GM19397 (cell line): ENCODE data around the gene CARS2.
"Not testable (repeated sequence)": the region's sequence is repeated elsewhere in the genome, so short reads cannot be mapped to it uniquely, and the experiment has no call there.

ENCODE experiments used
- ATAC-seq: cut with Tn5 transposase; IDR thresholded peaks from one replicate; pipeline ENCODE4 v1.9.1; 2021; ENCODE audit warnings: mild to moderate bottlenecking, moderate library complexity; ENCODE audit not compliant: unreplicated experiment

The CARS2 gene

DNA sequence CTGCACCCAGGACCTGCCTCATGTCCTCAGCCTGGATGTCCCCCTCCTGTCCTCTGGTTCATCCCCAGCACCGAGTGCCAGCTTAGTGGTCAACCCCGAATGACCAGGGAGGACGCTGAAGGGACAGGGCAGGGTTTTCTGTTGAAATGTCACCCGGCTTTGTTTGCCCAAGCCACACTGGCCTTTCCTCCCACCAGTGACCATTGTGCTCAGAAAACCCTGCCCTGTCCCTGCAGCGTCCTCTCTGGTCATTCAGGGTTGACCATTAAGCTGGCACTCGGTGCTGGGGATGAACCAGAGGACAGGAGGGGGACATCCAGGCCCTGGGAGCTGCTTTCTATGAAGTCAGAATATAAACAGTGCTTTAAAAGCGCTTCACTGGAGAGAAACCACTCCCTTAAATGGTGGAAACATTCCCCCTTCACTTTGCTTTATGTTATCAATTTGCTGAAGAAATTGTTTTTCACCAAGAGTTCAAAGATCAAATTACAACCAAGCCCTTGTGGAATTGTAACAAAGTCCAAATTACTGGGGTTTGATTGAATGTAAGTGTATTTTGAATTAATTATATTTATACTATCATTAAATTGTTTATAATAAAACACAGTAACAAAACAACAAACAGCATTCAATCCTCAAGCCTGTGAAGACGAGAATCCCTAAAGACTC lies 21.4 kb downstream of the CARS2 start:
- ATAC-seq: no peak

DNA sequence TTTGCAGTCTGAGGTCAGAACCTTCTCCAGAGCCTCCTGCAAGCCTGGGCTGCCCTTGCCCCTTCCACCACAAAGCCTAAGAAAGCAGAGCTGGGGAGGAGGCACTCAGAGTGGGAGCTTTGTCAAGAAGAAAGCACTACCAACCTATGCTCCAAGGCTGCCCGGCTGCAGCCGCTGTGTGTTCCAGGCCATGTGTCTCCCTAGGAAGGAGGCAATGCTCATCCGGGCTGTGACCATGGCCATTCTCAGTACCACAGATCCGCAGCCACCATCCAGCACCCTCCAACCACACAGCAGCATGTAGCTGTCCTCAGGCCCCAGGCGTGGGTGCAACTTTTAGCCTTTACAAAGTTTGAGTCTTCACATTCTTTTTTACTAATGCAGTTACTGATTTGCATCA lies 22.0 kb downstream of the CARS2 start:
- ATAC-seq: no peak

DNA sequence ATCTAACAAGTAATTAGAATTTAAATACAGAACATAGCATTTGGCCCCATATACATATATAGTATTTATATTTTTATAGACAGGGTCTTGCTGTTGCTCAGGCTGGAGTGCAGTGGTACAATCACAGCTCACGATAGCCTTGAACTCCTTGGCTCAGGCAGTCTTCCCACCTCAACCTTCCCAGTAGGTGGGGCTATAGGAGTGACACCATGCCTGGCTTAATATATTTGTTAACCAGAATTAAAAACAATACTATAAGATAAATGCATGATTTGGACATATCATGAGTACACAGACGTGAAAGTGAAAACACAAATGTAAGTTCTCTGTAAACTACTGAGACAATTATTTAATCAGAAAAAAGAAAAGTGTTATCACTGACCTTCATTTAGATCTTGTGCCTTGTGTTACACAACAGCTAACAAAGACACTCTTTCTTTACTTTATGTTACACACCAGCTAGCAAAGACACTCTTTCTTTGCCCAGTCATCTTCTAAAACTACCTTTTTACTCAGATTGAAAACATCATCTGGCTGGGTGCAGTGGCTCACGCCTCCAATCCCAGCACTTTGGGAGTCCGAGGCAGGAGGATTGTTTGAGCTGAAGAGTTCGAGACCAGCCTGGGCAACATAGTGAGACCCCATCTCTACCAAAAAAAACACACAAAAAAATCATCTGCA lies 22.6 kb downstream of the CARS2 start:
- ATAC-seq: no peak

DNA sequence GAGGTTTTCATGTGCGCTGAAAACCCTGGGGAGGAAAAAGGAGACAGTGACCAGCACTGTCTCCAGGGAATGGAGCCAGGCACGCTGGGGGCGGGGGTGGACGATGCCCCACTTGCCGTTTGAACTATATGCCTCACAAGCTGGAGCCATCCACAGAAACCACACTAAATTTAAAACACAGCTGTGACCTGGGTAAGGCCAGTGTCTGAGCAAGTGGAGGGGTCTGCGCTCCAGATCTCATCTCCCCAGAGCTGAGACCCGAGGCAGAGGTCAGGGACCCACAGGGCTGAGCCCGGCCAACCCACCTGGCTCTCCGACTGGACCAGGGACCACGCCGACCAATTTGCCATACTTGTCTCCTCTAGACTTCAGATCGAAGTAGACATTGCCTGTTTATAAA lies 23.2 kb downstream of the CARS2 start:
- no peak for ATAC-seq

DNA sequence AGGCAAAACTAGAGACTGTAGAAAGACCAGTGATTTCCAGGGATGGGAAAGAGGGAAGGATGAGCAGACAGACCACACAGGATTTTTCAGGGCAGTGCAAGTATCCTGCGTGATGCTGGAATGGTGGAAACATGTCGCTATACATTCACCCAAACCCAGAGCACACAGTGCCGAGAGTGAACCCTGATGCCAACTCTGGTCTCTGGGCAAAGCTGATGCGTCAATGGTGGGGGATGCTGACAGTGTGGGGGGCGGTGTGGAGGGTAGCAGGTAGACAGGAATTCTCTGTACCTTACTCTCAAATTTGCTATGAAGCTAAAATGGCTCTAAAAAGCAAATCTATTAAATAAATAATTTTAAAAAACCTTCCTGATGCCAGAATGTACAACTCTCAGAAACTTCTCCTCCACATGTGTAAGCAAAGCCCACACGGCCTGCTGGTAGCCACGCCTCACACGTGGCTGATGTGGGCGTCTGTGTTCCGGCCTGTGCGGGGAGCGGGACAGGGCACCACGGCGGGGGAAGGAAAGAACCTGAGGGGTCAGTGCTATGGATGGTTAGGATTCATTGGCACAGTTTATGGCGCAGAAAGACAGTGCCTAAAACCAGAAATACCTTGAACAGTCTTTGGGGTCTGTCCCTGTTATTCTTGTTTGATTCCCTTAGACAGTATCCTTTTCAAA lies 23.9 kb downstream of the CARS2 start:
- ATAC-seq: no peak

DNA sequence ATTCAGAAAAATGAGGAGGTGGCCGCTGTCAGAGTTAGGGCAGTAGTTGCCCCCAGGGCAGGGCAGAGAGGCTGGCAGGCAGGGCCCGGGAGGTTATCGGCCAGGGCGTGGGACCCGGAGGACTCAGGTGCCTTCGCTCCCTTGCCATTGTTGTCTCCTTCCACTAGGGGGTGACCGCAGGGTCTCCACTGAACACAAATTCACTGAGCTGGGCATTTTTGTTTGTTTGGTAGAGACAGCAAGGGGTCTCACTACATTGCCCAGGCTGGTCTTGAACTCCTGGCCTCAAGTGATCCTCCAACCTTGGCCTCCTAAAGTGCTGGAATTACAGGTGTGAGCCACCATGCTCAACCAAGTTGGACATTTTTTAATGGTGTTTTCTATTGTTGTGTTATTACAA lies 25.1 kb downstream of the CARS2 start:
- ATAC-seq: no peak

DNA sequence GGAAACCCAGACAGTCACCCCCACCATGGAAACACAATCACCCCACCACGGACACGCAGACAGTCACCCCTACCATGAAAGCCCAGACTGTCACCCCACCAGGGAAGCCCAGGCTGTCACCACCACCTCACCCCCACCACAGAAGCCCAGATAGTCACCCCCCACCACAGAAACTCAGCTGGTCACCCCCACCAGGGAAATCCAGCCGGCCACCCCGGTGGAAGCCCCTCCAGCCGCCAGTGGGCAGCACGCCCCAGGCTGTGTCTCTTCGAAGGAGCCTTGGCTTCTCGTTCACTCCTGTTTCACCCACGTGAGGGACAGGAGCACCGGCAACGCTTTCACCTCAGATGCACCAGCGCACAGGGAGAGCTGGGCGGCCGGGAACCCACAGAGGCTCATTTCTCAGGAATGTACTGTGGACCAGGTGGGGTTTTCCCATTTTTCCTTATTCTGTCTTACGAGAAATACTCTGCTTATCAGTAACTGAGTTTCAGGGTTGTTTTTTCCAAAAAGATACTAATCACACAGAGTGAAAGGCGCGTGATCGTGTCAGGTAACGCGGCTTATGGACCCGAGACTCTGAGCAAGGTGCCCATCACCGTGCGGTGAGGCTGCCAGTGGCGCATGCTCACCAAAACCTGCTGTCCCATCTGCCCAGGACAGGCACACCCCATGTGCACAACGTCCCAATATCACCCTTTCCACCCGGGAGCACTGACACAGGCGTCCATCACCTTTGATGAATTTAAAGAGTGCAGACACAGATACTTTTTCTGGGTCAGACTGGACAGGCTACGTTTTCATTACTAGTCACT lies 28.0 kb downstream of the CARS2 start:
- no peak for ATAC-seq

DNA sequence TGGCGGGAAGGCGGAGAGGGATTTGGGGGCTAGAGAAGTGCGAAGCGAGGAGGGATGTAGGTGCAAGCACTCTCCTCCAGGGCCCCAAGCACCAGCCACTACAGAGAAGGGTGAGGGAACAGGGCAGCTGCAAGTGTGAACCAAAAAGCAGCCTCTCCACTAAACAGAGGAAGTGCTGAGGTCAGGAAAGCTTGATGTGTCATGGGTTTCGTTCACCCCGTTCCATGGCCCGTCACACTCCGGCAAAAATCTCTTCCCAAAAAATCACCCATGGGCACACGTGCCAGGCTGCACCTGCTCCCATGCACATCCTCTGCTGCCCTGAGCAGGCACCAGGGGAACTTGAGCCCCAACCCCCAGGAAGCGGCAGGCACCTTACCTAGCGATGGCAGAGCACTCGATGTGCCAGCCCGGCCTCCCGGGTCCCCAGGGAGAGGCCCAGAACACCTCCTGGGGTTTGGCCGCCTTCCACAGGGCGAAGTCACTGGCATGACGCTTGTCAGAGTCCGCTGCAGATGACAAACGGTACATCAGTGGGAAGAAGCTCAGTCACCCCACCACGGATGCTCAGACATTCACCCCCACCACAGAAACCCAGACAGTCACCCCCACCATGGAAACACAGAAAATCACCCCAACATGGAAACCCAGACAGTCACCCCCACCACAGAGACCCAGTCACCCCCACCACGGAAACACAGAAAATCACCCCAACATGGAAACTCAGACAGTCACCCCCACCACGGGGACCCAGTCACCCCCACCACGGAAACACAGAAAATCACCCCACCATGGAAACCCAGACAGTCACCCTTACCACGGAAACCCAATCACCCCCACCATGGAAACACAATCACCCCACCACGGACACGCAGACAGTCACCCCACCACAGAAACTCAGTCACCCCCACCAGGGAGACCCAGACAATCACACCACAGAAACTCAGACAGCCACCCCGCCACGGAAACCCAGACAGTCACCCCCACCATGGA lies 29.0 kb downstream of the CARS2 start:
- peak; percentile 64 for ATAC-seq

DNA sequence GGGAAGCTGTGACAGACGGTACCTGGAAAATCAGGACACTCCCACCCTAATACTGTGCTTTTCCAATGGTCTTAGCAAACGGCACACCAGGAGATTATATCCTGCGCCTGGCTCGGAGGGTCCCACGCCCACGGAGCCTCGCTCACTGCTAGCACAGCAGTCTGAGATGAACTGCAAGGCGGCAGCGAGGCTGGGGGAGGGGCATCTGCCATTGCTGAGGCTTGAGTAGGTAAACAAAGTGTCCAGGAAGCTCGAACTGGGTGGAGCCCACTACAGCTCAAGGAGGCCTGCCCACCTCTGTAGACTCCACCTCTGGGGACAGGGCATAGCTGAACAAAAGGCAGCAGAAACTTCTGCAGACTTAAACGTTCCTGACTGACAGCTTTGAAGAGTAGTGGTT lies 36.1 kb downstream of the CARS2 start:
- ATAC-seq: not testable (repeated sequence)

DNA sequence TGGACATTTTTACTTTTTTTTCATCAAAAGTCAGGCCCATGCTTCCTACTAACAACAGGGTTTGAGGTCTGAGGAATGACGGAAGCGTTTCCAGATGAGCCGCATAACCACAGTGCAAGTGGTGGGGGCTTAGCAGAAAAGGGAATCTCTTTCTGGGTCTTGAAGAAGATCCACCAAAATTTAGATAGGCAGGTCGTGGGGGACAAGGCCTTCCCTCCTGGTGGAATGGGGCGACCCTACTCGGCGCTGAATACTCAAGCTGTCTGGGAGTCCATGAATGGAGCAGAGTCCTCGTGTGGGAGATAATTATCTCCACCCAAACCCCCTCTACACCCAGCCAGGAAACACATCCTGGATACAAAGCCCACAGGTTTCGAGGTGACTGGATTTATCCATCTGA lies 36.9 kb downstream of the CARS2 start:
- no peak for ATAC-seq

DNA sequence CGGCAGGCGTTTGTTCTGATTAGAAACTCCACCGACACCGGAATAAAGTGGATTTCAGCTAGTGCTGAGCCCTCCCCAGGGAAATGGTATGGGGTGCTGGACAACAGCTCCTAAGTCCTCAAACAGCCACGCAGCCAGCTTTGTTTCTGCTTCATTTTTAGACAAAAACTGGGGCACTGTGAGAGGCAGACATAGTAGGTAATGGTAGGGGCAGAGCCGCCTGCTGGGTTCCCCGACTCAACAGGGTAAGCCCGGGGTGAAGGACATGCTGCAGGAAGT lies 39.7 kb downstream of the CARS2 start:
- ATAC-seq: no peak

DNA sequence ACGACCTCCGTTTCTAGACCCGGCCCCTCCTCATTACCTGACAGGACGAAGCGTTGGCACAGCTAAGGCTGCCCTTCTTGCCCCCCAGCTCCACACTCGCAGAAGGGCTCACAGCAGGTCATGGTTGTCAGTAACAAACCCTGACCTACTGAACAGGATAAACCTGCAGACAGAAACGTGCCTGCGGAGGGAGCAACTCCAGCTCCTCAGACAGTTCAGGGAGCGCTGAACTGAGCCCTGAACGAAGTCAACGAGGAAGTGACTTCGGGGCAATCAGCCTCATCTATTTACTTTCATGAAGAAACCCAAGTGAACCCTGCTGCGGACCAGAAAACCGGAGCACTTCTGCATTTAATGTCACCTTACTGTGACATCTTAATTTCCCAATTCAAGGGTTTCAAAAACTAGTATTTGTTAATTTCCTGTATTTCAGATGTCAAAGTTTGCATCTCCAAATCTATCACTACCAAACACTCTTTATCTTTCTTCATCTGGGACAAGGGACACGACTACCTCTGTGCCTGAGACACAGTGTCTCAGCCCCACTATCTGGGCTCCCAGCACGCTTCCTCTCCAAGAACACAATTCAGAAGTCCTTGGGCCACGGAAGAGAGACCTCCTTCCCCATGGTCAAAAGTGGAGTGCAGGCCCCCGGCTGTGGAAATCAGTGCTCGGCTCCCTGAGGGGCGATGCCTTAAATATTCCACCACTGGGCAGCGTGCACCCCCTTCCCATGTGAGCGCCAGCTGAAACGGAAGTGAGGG lies 40.2 kb downstream of the CARS2 start:
- ATAC-seq: no peak

DNA sequence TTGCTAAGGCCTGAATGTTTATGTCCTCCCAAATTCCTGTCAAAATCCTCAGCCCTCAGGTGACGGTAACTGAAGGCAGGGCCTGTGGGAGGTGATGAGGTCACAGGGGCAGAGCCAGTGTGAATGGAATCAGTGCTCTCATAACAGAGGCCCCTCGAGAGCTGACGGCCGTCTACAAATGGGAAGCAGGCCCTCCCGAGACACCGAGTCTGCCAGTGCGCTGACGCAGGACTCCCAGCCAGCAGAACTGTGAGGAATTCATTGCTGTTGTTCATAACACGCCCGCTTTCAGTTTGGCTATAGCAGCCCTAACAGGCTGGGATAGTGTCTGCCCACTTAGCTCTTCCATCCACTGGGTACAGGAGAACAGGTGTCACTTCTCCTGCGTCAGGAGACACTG lies 41.2 kb downstream of the CARS2 start:
- no peak for ATAC-seq

DNA sequence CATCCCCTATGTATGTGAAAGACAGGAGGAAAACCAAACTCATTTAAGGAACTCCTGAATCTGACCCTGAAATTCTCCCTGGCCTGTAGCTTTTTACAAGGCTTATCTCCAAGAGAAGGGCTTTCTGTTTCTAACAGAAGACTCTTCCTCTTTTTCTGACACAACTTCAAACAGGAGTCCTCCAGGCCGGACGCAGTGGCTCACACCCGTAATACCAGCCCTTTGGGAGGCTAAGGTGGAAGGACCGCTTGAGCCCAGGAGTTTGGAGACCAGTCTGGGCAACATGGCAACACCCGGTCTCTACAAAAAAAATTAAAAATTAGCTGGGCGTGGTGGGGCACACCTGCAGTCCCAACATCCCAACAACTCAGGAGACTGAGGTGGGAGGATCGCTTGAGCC lies 41.9 kb downstream of the CARS2 start:
- no peak for ATAC-seq

DNA sequence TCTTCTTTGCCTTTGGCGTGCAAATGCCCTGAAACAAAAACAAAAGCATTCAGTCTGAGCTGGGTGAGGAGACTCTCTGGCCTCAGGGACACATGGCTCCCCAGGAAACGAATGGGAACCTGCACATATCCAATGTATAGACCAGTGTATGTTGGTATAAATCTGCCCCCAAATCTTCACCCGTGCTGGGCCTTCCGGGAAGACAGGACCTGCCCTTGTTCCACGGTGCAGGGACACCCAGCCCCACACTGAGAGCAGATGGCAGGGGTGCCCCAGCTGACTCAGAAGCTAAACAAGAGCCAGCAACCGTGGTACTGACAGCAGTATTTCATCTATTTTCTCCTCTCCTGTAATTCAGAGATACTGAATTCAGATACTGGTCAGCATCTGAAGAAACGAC lies 42.4 kb downstream of the CARS2 start:
- ATAC-seq: no peak

DNA sequence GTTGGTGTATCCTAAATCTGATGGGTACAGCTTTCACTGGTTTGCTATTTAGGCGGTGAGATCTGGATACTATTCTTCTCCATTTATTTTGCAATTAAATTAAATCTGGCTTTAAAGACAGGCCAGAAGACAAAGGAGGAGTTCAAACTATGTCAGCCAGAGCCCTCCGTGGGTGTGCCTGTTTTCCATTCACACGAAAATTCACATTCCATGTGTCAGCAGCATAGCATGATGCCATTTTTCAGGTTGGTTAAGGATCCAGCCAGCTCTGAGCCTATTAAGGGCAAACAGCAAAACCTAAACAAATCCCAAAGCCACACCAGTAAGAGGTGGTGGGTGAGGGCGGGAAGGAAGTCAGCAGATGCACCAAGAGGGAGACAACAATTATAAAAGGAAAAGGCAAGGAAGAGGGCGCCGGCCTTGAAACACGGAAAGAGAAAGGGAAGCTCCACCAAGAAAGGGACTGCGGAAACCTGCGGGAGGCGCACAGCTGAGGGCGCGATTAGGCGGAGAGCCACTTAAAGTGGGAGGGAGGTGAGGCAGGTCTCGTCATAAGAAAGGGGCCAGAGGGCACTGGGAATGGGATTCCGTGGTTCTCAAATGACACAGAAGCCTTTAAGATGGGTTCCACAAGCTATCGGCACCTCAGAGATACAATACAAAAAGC lies 43.0 kb downstream of the CARS2 start:
- no peak for ATAC-seq

DNA sequence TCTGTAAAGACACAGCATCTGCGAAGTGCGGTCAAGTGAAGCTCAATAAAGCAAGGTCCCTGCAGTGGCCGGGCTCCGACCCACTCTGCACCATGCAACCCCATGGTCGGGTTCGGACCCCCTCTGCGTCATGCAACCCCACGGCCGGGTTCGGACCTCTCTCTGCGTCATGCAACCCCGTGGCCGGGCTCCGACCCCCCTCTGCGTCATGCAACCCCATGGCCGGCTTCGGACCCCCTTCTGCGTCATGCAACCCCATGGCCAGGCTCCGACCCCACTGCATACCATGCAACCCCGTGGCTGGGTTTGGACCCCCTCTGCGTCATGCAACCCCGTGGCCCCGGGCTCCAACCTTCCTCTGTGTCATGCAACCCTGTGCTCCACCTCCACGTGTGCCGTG lies 43.8 kb downstream of the CARS2 start:
- no peak for ATAC-seq

DNA sequence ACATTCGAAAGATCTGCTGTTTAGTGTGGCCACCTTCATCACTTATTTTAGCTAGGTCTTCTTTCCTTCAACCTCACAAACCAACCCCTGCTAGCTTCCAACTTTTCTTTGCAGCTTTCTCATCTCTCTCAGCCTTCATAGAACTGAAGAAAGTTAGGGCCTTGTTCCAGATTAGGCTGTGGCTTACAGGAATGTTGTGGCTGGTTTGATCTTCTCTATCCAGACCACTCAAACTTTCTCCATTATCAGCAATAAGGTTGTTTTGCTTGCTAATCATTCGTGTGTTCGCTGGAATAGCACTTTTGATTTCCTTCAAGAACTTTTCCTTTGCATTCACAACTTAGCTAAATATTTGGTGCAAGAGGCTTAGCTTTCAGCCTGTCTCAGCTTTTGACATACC lies 44.7 kb downstream of the CARS2 start:
- ATAC-seq: no peak

DNA sequence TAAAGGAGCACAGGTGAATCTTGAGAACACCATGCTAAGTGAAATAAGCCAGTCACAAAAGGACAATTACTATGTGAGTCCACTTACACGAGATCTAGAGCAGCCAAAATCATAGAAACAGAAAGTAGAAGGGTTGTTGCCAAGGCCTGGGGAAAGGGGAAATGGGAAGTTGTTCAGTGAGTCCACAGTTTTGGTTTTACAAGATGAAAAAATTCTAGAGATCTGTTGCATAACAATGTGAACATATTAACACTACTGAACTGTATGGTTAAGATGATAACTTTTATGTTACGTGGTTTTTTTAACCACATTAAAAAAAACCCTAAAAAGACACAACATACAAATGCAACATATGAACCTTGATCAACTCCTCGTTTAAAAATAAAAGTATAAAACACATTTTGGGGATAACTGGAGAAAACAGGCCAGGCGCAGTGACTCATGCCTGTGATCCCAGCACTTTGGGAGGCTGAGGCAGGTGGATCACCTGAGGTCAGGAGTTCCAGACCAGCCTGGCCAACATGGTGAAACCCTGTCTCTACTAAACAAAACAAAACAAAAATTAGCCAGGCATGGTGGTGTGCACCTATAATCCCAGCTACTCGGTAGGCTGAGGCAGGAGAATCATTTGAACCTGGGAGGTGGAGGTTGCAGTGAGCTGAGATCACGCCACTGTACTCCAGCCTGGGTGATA lies 47.6 kb downstream of the CARS2 start:
- peak; percentile 70 for ATAC-seq
